ENCODE data around the gene CREBL2.

Gene CREBL2

DNA sequence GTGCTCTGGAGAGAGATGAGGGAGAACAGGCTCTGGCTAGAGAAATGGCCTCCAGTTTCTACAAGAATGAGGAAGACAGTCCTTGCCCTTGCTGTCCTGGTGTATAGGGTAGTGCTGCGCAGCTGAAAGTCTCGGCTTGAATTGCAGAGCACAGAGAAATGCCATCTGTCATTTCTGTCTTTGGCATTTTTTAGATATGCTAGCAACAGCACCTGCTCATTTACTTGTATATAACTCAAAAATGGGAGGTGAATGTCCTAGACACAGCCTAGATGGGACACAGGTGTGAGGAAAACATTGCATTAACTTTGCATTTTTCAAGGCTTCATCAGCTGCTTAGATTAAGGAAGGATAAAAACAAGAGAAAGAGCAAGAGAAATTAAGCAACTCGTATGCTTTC is 48.5 kb downstream of the CREBL2 start:
- no peak; the same call in 2 of the 3 replicates for ATAC-seq
- TF ChIP-seq OSR1 (CRISPR knock-in tag; IDR thresholded peaks at IDR 0.05): no peak
- TF ChIP-seq TOX (CRISPR knock-in tag; IDR thresholded peaks at IDR 0.05; ENCODE audit: borderline replicate concordance): no peak
- TF ChIP-seq ZC3H10 (CRISPR knock-in tag; IDR thresholded peaks at IDR 0.05): no peak
- TF ChIP-seq, protein P1, sequence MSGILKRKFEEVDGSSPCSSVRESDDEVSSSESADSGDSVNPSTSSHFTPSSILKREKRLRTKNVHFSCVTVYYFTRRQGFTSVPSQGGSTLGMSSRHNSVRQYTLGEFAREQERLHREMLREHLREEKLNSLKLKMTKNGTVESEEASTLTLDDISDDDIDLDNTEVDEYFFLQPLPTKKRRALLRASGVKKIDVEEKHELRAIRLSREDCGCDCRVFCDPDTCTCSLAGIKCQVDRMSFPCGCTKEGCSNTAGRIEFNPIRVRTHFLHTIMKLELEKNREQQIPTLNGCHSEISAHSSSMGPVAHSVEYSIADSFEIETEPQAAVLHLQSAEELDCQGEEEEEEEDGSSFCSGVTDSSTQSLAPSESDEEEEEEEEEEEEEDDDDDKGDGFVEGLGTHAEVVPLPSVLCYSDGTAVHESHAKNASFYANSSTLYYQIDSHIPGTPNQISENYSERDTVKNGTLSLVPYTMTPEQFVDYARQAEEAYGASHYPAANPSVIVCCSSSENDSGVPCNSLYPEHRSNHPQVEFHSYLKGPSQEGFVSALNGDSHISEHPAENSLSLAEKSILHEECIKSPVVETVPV (CRISPR knock-in tag; IDR thresholded peaks at IDR 0.05): no peak
- TF ChIP-seq GLIS3 (CRISPR knock-in tag; IDR thresholded peaks at IDR 0.05): no peak
- no peak for TF ChIP-seq SNAI2 (CRISPR knock-in tag; IDR thresholded peaks at IDR 0.05)
- no peak for TF ChIP-seq TCF4 (CRISPR knock-in tag; IDR thresholded peaks at IDR 0.05; ENCODE audit: borderline replicate concordance)

DNA sequence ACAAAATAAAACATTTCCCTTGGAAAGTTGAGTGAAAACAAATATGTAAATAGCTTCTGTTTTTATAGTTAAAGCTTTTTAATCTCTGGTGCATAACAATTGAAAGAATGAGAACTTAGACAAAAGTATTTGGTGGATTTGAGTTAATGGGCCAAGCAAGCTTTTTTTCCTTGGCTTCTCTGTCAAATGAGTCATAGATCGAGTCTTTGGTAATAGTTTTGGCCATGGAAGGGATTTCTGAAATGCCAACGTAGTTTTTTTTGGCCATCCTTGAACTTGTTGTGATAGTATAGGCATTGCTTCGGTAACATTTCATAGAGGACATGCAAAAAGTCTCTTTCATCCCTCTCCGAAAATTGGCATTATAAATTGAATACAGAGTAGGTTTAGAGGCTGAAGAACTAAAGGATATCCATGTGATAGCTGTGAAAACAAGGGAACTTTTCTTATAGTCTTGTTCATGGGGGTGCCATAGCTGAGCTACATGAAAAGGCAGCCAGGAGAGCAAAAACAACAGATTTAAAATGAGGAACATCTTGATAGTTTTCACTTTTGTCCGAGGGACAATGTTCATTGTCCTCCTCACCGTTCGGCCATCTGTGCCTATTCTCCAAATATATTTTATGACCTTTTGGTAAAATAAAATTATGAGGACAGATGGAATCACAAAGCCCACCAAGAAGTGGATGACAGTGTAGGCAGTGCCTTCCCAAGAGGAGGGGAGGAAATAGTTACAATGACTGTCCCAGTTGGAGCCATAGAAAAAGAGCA is 49.6 kb downstream of the CREBL2 start:
- TF ChIP-seq, protein P1 (CRISPR knock-in tag; IDR thresholded peaks at IDR 0.05): no peak
- TF ChIP-seq, protein P2, sequence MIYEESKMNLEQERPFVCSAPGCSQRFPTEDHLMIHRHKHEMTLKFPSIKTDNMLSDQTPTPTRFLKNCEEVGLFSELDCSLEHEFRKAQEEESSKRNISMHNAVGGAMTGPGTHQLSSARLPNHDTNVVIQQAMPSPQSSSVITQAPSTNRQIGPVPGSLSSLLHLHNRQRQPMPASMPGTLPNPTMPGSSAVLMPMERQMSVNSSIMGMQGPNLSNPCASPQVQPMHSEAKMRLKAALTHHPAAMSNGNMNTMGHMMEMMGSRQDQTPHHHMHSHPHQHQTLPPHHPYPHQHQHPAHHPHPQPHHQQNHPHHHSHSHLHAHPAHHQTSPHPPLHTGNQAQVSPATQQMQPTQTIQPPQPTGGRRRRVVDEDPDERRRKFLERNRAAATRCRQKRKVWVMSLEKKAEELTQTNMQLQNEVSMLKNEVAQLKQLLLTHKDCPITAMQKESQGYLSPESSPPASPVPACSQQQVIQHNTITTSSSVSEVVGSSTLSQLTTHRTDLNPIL (CRISPR knock-in tag; IDR thresholded peaks at IDR 0.05; ENCODE audit: low read depth): no peak
- TF ChIP-seq ISL1 (CRISPR knock-in tag; IDR thresholded peaks at IDR 0.05) (peak; percentile 40; the same call in 1 of the 2 replicates), RARB (CRISPR knock-in tag; IDR thresholded peaks at IDR 0.05) (no peak)
- ATAC-seq: peak; percentile 72

DNA sequence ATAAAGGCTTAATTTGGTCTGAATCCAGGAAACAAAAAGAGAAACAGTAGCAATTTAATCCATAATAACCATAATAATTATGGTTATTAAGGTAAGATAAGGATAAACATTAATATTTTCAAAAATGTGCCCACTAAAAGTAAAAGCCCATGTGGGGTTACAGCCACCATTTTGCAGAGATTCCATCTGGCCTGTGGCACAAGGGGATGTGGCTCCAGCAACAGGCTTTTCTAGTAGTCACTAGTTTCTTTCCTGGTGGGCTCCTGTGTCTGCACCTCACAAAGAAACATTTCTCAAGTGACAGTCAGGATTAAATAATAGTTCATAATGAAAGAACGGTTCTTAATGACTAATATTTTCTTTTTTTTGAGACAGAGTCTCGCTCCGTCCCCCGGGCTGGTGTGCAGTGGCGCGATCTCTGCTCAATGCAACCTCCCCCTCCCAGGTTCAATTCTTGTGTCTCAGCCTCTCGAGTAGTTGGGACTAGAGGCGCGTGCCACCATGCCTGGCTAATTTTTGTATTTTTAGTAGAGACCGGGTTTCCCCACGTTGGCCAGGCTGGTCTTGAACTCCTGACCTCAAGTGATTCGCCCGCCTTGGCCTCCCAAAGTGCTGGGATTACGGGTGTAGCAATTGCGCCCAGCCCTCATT is 52.1 kb downstream of the CREBL2 start:
- TF ChIP-seq, protein P3, sequence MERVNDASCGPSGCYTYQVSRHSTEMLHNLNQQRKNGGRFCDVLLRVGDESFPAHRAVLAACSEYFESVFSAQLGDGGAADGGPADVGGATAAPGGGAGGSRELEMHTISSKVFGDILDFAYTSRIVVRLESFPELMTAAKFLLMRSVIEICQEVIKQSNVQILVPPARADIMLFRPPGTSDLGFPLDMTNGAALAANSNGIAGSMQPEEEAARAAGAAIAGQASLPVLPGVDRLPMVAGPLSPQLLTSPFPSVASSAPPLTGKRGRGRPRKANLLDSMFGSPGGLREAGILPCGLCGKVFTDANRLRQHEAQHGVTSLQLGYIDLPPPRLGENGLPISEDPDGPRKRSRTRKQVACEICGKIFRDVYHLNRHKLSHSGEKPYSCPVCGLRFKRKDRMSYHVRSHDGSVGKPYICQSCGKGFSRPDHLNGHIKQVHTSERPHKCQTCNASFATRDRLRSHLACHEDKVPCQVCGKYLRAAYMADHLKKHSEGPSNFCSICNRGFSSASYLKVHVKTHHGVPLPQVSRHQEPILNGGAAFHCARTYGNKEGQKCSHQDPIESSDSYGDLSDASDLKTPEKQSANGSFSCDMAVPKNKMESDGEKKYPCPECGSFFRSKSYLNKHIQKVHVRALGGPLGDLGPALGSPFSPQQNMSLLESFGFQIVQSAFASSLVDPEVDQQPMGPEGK (CRISPR knock-in tag; IDR thresholded peaks at IDR 0.05; ENCODE audit: borderline replicate concordance): no peak
- TF ChIP-seq ISL1 (CRISPR knock-in tag; IDR thresholded peaks at IDR 0.05) (no peak), ZFP30 (CRISPR knock-in tag; IDR thresholded peaks at IDR 0.05) (no peak), OSR1 (CRISPR knock-in tag; IDR thresholded peaks at IDR 0.05) (no peak)
- TF ChIP-seq, protein P4, sequence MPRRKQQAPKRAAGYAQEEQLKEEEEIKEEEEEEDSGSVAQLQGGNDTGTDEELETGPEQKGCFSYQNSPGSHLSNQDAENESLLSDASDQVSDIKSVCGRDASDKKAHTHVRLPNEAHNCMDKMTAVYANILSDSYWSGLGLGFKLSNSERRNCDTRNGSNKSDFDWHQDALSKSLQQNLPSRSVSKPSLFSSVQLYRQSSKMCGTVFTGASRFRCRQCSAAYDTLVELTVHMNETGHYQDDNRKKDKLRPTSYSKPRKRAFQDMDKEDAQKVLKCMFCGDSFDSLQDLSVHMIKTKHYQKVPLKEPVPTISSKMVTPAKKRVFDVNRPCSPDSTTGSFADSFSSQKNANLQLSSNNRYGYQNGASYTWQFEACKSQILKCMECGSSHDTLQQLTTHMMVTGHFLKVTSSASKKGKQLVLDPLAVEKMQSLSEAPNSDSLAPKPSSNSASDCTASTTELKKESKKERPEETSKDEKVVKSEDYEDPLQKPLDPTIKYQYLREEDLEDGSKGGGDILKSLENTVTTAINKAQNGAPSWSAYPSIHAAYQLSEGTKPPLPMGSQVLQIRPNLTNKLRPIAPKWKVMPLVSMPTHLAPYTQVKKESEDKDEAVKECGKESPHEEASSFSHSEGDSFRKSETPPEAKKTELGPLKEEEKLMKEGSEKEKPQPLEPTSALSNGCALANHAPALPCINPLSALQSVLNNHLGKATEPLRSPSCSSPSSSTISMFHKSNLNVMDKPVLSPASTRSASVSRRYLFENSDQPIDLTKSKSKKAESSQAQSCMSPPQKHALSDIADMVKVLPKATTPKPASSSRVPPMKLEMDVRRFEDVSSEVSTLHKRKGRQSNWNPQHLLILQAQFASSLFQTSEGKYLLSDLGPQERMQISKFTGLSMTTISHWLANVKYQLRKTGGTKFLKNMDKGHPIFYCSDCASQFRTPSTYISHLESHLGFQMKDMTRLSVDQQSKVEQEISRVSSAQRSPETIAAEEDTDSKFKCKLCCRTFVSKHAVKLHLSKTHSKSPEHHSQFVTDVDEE (CRISPR knock-in tag; IDR thresholded peaks at IDR 0.05): no peak
- ATAC-seq: no peak

DNA sequence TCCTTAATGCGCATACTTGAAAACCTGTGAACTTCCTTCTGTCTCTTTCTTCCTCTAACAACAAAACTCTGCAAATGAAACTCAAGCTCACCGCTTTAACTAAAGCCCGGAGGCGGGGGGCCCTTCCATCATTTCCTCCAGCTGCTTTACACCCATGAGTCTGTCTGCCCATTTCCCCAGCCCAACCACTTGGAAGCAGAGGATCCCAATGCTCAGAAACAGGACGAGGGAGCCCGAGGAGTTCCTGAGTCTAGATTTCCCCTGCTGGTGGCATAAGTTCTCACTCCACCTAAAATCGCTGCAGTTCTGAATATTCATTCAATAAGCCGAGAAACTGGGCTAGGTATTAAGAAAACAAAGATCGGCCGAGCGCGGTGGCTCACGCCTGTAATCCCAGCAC is 53.5 kb downstream of the CREBL2 start:
- no peak for ATAC-seq
- TF ChIP-seq CSDC2 (CRISPR knock-in tag; IDR thresholded peaks at IDR 0.05) (no peak), TCF4 (CRISPR knock-in tag; IDR thresholded peaks at IDR 0.05; ENCODE audit: borderline replicate concordance) (no peak), ISL1 (CRISPR knock-in tag; IDR thresholded peaks at IDR 0.05) (no peak), ZFP30 (CRISPR knock-in tag; IDR thresholded peaks at IDR 0.05) (no peak), PPARA (CRISPR knock-in tag; IDR thresholded peaks at IDR 0.05; ENCODE audit: borderline replicate concordance) (no peak), ZFP3 (CRISPR knock-in tag; IDR thresholded peaks at IDR 0.05) (no peak), OSR1 (CRISPR knock-in tag; IDR thresholded peaks at IDR 0.05) (no peak), ZNF70 (CRISPR knock-in tag; IDR thresholded peaks at IDR 0.05) (no peak), ZNF565 (CRISPR knock-in tag; conservative IDR thresholded peaks at IDR 0.05; ENCODE audit: low read depth) (no peak), ZC3H10 (CRISPR knock-in tag; IDR thresholded peaks at IDR 0.05) (no peak), ARNTL (CRISPR knock-in tag; IDR thresholded peaks at IDR 0.05; ENCODE audit: borderline replicate concordance, low read depth) (no peak), RARB (CRISPR knock-in tag; IDR thresholded peaks at IDR 0.05) (no peak)
- TF ChIP-seq, protein P3 (CRISPR knock-in tag; IDR thresholded peaks at IDR 0.05; ENCODE audit: borderline replicate concordance): no peak
- TF ChIP-seq, protein P2 (CRISPR knock-in tag; IDR thresholded peaks at IDR 0.05; ENCODE audit: low read depth): no peak

Data from SK-N-SH treated with all-trans-retinoic acid at 6 μM for 48 hours (cell line).